ENCODE data around the gene ZBTB37.
A peak's percentile ranks its signal among the peaks of the same experiment; 100 is the strongest.
"Not testable (repeated sequence)": the region's sequence is repeated elsewhere in the genome, so short reads cannot be mapped to it uniquely, and the experiment has no call there.

ZBTB37 gene

DNA sequence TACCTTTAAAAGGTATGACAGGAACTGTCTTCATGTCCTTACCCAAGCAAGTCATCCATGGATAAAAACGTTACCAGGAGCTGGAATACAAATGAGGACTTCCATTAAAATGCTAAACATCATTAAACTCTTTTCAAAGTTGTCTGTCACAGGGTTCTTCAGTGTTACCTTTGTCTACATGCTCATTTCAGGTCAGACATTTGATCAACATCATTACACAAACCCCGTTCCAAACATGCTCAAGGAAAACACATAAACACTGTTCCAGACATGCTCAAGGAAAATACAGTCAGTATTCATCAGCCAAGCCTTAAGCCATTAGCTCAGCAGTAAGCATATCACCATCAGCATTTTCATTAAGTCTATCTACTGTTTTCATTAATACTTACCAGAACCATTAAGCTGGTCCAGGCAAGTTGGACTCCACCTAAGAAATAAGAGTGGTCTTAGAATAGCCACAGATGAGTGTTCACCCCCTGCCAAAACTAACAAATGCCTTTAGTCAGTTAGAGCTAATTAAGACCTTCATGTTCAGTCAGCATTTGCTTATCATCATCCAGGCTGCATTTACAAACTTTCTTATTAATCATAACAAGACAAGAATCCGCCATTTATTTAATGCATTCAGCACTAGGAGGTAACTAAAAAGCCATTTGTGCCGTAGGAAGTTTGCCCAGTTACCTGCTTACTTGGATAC lies 2.6 kb upstream of the ZBTB37 start:
- DNase-seq: peak; percentile 24

DNA sequence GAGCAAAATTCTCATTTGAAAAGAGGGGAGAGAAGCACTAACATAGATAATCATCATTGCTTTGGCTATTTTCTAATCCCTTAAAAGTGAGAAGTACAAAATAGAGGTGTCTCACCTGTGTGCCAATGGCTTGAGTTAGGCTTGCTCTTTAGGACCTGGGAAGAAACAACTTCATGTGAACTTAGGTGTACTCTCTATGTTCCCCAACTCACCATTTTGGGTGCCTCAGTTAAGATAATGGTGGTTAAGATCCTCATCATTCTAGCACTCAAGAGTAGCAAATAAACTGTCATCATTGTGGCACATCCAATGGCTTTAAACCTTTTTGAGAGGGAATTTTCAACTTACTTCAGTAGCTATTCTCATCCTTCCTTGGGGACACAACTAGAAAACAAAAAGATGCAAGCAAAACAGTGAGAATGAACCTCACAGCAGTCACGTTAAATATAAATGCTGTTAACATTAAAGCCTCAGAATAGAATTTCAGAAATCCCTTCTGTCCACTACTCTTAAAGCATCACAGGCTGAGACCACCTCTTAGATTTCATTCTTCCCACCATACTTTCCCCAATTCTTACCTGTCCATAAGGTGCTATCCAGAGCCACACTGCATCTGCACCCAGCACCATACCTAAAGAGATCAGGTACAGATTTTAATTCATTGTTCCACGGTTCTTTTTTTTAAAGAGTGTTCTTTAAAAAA lies 1.6 kb upstream of the ZBTB37 start:
- DNase-seq: peak; percentile 35

DNA sequence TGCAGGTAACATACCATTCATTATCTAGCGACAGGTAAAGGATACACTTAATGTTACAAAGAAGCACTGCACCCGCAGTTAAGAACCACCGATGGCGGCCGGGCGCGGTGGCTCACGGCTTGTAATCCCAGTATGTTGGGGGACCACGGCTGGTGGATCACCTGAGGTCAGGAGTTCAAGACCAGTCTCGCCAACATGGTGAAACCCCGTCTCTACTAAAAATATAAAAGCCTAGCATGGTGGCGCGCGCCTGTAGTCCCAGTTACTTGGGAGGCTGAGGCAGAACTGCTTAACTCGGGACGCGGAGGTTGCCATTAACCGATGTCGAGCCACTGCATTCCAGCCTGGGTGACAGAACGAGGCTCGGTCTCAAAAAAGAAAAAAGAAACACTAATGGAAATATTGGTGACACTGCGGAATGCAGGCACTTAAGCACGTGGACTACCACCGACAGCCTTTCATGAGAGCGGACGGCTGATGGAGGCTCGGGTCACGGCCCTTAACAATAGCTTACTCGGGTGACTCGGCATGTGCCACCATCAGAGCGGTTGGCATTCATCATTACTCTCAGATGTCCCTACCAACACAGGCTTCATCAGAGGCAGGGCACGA lies 933 bp upstream of the ZBTB37 start:
- no peak for DNase-seq

GRCh38 chr1:173867753-173868265 lies 371 bp upstream of the ZBTB37 start, which contains the start of gene GAS5:
Gene GAS5 (minus strand): TSS chr1:173867989.
- peak; percentile 100 for DNase-seq

DNA sequence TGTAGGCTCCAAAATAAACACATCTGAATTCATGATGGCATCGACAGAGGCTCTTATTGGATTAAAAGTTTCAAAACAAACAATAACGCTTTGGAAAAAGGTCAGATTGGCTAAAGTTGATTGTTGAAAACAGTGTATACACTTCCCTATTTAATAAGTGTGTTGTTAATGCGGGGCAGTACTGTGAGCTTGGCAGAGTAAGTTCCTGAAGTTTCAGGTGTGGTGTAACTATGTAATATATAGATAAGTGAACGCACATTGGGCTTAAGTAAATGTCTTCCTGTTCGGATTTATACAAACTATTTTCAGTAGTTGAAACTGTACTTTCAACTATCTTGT lies 810 bp downstream of the ZBTB37 start:
- DNase-seq: no peak

DNA sequence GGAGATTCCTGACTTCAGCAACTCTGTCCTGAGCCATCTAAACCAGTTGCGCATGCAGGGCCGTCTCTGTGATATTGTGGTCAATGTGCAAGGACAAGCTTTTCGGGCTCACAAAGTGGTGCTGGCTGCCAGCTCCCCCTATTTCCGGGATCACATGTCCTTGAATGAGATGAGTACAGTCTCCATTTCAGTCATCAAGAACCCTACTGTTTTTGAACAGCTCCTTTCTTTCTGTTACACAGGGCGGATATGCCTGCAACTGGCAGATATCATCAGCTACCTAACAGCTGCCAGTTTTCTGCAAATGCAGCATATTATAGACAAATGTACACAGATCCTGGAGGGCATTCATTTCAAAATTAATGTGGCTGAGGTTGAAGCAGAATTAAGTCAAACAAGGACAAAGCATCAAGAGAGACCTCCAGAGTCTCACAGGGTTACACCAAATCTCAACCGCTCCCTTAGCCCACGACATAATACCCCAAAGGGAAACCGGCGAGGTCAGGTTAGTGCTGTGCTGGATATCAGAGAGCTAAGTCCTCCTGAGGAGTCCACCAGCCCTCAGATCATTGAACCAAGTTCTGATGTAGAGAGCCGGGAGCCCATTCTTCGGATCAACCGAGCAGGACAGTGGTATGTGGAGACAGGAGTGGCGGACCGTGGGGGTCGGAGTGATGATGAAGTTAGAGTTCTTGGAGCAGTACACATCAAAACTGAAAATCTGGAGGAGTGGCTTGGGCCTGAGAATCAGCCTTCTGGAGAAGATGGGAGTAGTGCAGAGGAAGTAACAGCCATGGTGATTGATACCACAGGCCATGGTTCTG lies 2.3 kb downstream of the ZBTB37 start:
- DNase-seq: peak; percentile 89

DNA sequence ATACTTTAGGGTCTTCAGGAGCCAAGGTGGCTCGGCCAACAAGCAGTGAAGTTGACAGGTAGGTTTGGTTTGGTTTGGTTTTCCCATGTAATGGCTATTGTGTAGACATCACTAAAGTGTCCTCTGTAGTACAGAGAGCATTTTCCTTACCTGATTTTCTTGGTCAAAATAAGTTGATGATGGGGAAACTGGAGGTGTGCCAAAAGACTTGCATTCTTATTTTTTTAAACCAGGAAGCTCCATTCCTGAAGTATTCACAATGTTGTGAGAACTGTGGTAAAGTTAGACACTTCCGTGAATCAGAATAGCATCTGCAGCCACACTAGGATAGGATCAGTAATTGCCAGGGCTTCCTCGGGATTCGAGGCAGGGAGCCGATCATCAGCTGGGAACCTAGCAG lies 2.9 kb downstream of the ZBTB37 start:
- DNase-seq: peak; percentile 20

- DNase-seq: peak; percentile 15
Observed at GRCh38 chr1:173871500-173871899, 3.3 kb downstream of the ZBTB37 start.

- DNase-seq: no peak
Observed at GRCh38 chr1:173876732-173877131, 8.6 kb downstream of the ZBTB37 start.

GRCh38 chr1:173878251-173878650 lies 10.1 kb downstream of the ZBTB37 start:
- no peak for DNase-seq

DNA sequence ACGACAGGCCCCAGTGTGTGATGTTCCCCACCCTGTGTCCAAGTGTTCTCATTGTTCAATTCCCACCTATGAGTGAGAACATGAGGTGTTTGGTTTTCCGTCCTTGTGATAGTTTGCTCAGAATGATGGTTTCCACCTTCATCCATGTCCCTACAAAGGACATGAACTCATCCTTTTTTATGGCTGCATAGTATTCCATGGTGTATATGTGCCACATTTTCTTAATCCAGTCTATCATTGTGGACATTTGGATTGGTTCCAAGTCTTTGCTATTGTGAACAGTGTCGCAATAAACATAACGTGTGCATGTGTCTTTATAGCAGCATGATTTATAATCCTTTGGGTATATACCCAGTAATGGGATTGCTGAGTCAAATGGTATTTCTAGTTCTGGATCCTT lies 12.9 kb downstream of the ZBTB37 start:
- DNase-seq: not testable (repeated sequence)

DNA sequence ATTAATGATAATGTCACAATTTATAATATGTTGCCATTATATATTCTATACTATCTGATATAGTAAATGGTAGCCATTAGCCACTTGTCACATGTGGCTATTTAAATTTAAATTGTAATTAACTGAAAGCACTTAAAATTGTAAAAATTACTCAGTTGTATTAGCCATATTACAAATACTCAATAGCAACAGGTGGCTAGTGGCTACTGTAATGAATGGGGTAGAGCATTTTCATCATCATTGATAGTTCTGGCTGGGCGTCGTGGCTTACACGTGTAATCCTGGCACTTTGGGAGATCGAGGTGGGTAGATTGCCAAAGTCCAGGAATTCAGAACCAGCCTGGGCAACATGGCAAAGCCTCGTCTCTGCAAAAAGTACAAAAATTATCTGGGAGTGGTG lies 16.5 kb downstream of the ZBTB37 start:
- DNase-seq: no peak

DNA sequence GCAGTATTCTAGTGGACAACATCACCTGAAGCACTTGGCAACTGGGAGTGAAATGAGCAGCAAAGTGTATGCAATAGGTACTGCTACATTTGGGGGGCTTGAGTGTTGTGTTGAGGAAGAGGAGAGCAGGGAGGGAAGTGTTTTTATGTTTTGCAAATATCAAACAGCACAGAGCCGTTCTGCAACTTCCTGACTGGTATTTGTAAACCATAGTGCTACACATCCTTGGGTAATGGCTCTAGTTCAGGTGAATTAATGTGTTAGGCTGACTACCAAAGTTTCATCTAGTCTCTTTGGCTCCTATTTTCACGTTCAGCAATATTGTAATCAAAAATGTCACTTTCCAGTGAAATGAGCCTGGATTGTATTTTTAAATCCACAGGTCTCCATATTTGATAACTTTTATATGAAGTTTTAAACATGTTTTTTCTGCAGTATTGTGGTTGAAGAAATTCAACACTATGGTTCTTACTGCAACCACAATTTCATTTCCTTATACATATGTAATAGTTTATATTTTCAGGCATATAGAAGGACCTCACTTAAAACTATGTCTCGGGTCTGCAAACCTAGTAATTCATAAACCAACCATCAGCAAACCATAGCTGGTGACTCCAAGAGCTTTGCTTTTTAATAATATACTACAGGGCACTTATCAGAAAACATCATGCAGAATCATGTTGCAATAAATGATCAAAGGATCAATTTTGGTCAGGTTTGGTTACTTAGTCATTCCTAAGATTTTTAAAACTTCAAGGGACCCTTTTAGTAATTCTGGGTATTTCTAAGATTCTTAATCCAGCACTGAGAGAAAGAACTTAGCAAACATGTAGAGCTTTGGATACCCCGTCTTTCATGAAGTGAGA lies 18.8 kb downstream of the ZBTB37 start:
- peak; percentile 8 for DNase-seq

GRCh38 chr1:173887627-173888026 lies 19.4 kb downstream of the ZBTB37 start:
- no peak for DNase-seq

- DNase-seq: no peak
Observed at GRCh38 chr1:173888749-173889148, 20.6 kb downstream of the ZBTB37 start.

DNA sequence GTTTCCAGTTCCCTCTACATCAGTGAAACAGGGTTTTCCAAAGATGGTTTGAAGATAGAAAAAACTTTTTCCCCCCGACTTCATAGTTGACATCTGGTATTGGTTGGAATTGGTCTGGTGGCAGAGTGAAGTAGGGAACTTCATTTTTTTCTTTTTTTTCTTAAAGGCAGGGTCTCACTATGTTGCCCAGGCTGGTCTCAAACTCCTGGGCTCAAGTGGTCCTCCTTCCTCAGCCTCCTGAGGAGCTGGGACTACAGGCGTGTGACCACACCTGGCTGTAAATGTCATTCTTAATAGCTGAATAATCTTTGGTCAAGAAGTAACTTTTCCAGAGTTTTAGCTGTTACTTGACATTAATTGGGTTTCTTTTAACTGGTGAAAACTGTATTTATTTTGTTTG lies 21.7 kb downstream of the ZBTB37 start:
- no peak for DNase-seq

DNA sequence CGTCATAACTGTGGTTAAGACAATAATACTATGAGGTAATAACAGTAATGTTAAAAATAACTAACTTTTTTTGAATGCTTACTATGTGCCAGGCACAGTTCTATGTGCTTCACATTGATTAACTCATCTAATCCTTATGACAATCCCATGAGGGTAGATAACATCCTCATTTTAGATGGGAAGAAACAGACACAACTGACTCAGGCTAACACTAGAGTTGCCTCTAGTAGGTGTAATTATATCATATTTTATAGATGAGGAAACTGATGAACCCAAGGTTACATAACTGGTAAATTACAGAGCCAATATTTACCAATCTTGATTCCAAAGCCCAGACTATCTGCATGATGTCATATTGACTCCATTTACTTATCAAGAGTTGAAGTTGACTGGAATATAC lies 25.4 kb downstream of the ZBTB37 start:
- DNase-seq: no peak

DNA sequence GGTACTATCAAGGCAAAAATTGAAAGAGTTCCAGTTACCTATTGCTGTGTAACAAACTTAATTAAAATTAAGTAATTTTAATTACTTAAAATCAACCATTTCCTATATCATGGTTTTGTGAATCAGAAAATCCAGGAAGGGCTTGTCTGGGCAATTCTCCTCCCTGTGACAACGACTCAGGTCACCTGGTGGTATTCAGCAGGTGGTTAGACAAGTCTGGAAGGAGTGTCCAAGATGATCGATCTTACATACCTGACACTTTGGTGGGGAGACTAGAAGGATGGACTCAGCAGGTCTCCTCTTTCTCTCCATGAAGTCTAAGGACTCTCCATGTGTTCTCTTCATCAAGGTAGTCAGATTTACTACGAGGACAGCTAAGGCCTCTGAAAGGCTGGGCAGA lies 26.0 kb downstream of the ZBTB37 start:
- DNase-seq: no peak

DNA sequence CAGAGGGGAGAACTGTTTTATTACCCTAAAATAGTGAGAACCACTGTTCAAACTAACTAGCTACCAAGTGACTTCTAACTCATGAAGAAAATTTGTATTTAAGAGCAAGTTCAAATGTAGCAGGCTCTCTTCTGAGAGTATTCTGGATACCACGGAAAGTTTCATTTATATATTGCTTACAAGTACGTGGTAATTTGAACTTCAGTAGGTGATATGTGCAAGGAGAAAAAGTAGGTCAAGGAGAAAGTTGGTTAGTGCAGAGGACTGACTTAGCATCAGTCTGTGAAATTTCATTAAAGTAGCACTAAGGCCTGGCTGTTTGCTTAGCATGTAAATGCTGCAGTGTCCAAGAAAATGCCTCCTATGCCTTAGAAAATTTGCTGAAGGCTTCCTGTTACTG lies 32.2 kb downstream of the ZBTB37 start:
- DNase-seq: no peak

GRCh38 chr1:173900992-173901391 lies 32.8 kb downstream of the ZBTB37 start:
- DNase-seq: no peak

- DNase-seq: no peak
Observed at GRCh38 chr1:173903827-173904531, 35.8 kb downstream of the ZBTB37 start.

GRCh38 chr1:173913111-173913510 lies 44.9 kb downstream of the ZBTB37 start:
- no peak for DNase-seq
